HG03064 (cell line): ENCODE results near the gene CLDN10.
A peak's percentile ranks its signal among the peaks of the same experiment; 100 is the strongest.
"Not testable (repeated sequence)": the region's sequence is repeated elsewhere in the genome, so short reads cannot be mapped to it uniquely, and the experiment has no call there.

Source experiments
- ATAC-seq: cut with Tn5 transposase; IDR thresholded peaks from one replicate; pipeline ENCODE4 v1.9.1; 2021; ENCODE audit warnings: low read depth; ENCODE audit not compliant: unreplicated experiment

The CLDN10 gene

DNA sequence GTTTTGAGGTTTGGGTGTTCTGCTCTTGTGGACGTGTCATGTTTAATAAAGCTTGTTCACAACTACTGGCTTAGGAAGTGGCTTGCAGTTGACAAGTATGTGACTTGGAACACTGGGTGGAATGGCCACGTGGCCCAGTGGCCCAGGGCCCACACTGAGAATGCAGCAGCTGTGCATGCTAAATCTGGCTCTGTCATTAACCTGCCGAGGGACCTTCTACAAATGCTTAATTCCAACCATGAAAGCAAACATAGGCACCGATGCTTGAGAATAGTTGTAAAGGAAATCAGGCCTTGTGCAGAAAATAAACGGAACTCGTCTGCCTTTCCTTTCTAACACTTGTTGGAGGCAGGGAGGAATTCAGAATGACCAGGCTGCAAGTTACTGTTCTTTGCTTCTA, 11.6 kb upstream of the CLDN10 start:
- no peak for ATAC-seq

GRCh38 chr13:95541308-95541707, 11.2 kb upstream of the CLDN10 start:
- ATAC-seq = no peak

GRCh38 chr13:95541911-95542474, 10.5 kb upstream of the CLDN10 start:
- ATAC-seq = no peak

- no peak for ATAC-seq
Measured at GRCh38 chr13:95544293-95544692, 8.2 kb upstream of the CLDN10 start.

DNA sequence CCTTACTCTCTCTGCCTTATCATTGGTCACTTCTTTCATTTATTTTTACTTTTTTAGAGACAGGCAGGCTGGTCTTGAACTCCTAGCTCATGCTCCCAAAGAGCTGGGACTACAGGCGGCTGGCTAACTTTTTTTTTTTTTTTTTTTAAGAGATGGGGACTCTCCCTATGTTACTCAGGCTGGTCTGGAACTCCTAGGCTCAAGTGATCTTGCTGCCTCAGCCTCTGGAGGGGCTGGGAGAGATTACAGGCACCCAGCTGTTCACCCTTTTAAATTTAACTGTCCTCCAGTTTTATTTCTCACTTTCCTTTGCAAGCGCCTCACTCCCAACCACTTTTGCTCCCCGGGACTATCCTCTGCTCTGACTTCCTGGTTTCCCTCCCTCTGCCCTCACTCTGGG, 5.6 kb upstream of the CLDN10 start:
- no peak for ATAC-seq

GRCh38 chr13:95547531-95548167, 4.9 kb upstream of the CLDN10 start:
- ATAC-seq = no peak

GRCh38 chr13:95552208-95552538, 347 bp upstream of the CLDN10 start:
- no peak for ATAC-seq

DNA sequence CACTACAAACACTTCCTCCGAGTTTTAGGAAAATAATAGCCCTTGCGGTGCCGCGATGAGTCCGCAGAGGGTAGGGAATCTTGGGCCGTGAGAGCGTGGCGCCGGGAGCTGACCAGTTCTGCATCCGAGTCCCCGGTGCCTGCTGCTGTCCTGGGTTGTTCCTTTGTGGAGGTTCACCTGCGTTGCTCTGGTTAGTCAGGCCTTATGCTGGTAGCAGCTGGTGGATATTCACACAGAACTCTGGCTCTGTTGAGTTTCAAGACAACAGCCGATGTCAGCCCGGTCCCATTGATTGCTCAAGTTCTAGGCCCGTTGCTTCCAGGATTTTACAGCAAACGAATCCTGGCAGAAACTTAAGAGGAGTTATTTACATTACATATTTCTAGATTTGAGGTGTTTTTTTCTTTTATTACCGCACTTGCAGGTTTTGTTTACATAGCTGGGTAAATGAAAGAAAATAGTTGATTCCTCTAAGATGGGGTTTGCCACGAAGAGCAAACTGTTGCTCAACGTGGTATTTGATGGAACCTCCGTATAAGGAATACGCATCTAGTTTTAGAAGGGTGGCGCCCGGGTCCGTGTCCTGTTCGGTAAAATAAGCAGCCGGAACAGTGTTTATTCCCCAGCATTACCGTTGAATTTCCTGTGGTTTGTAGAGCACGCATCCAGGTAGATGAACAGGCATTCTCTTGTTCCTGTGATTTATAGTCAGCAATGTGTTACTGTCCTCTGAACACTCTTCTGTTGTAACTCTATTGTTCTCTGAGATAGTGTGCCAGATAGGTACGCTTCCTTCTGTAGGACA, 1.3 kb downstream of the CLDN10 start:
- no peak for ATAC-seq

DNA sequence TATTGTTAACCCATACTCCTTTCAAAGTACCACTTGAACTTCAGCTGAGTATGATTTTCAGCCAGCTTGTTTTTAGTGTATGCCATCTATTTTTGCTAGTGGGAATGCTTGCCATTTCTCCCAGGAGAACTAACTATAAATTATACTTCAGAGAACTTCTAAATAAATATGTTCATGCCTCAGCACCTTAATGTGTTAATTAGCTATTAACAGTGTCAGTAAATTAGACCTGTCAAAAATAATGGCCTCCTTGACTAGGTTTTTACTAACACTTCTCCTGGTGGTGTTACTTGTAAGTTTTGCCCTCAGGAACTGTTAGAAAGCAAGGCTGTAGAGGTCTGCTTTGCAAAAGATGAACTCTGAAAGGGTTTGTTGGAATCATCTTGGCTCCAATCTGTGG, 4.5 kb downstream of the CLDN10 start:
- ATAC-seq = no peak

DNA sequence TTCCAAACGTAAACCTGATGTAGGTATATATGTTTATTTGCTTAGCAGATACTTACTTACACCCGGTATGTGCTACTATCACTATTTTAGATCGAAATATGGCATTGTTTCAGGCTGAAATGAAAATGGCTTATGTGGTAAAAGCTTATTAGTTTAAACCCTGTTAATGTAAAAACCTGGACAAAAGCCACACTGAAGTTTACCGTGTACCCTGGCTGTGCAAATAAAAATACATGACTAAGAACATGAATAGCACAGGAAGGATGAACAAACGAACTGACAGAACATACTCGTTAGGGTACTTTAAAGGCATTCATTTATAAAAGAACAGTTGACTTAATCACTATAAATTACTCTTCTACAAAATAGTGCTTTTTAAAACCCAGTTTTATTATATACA, 6.6 kb downstream of the CLDN10 start:
- no peak for ATAC-seq

GRCh38 chr13:95560387-95560786, 7.9 kb downstream of the CLDN10 start:
- ATAC-seq = no peak

DNA sequence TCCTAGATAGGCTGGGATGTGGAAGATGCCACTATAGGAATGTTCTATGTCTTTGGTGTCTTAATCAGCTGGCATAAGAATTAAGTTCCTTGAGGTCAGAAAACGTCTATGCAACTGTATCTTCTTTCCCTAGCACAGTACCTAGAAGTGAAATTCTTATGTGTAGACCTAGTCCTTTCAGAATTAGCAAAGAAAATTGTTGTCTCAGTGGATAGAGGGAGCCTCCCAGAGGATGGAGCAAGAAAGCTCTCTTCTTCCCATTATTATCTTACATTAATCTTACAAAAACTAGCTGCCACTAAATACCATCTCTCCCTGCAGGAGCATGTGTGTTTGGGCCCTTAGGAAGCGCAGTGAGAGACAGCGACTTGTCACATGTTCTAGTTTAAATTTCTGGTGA, 11.6 kb downstream of the CLDN10 start:
- ATAC-seq = no peak

GRCh38 chr13:95564733-95565291, 12.3 kb downstream of the CLDN10 start:
- no peak for ATAC-seq

- ATAC-seq = not testable (repeated sequence)
Measured at GRCh38 chr13:95565758-95566157, 13.2 kb downstream of the CLDN10 start.

DNA sequence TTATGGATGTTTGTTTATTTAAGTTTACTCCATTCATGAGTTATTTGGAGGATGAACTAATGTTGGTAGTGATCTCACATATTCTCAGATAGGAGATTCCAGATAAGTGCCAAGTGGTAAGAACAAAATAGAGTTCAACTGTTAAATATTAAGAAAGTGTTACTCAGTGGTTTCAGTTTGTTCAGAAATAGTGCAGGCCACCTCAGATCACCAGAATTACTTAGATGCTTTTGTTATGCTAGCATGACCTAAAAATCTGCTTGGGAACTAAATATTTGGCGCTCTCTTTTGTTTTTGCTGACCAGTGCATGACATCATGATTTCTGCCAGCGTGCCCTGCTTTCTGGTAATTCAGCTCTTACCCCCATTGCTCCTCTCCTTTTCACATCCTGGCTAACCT, 15.6 kb downstream of the CLDN10 start:
- no peak for ATAC-seq

DNA sequence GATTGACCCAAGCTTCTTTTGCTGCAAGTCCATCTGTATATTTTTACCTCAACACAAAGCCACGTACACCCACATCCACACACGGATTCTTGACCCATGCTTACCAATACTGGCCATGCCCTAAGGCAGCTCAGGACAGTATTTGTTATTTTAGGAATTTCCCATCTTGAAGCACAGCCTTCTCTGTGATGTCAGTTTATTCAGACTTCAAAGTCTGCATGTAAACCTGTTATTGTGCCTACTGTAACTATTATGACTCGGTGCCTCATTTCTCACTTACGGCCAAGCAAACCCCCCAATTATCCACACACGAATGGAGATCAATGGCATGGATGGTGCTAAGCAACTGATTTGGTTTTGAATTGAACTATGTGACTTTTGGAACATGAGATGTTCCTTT, 17.5 kb downstream of the CLDN10 start:
- ATAC-seq = no peak

DNA sequence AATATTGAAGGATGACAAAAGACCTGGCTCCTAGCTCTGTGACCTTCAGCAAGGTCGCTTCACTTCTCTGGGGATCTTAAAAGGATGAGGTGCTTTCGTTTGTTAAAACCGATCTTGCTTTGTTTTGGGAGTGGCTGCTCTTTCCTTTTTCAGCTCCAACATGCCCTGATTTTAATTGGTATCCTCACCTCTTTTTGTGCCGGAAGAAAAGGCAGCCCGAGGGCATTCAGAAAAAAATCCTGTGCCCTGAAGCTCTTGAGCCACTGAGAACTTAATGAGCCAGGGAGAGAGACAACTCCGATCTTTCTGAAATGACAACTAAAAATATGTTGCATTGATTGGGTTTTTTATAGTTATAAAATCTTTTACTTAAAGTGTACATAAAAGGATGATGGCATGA, 19.4 kb downstream of the CLDN10 start:
- ATAC-seq = no peak

DNA sequence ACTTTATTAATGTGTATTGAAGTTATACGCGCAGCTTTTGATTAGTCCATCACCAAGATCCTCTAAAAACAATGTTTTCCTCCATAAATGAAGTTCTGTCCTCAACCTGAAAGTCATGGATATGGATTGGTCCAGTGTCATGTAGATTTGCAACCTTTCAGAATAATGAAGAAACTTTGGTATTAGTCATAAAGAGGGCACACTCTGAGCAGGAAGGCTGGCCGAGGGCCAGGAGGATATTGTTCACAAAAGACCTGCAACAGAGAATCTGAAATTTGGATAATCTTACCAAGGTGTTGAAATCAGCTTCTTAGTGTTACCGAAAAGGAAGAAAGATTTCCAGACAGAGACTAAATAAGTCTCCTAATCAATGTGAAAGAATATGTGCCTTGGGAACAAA, 20.7 kb downstream of the CLDN10 start:
- no peak for ATAC-seq

GRCh38 chr13:95579303-95579702, 26.8 kb downstream of the CLDN10 start:
- ATAC-seq = peak; percentile 80

- no peak for ATAC-seq
Measured at GRCh38 chr13:95585867-95586266, 33.3 kb downstream of the CLDN10 start.

DNA sequence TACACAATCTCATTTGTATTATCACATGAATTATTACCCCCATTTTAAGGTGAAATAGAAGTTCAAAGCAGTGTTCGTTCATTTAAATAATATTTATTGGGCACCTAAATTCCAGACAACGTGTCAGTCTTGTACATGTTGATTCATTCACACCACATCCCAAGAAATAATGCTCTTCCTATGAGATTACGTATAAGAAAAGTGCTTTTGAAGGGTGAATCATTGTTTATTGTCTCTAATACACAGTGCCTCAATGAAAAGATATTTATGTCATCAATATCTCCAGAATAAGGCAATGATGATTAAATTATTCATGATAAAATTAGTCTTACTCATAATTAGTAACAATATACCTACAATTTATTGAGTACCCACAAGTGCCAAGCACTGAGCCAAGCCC, 35.6 kb downstream of the CLDN10 start:
- ATAC-seq = no peak

DNA sequence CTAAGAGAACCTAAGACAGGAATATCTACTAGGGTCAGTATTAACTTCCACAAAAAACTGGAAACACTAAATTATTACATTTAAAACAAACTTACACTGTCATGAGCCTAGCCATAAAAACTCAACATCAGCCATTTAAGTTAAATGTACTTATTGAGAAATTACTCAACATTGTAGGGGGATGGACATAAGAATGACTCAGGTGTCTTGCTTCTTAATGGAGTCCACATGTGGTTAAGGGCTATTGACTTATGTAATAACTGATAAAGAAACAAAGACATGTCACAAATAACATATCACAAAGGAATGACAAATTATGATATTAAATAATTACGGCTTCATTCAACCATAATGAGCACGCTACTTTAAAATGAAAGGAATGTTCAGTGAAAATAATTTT, 36.2 kb downstream of the CLDN10 start:
- ATAC-seq = no peak
